Adipose tissue (tissue), 3 donors: Measurements from ENCODE around the gene FAM110C. TPM values are rescaled to one million over a fixed set of nuclear protein-coding genes. Genes with fewer than 3 reads are reported as not detected.
"Not testable (repeated sequence)": the region's sequence is repeated elsewhere in the genome, so short reads cannot be mapped to it uniquely, and the experiment has no call there.

Experiments
- H3K27ac ChIP-seq: one replicate; pipeline ENCODE4 v1.5.1; 2013; ENCODE audit warnings: low read depth, low read length
- WGBS, 3 donors: extraction: QIAGEN DNeasy Blood & Tissue Kit; methylation state at CpG; one replicate each; pipeline ENCODE4 v1.1.7; 2013; 5-methylcytosine and 5-hydroxymethylcytosine counted together
- polyA plus RNA-seq, 3 donors: library from polyadenylated mRNA; stranded (reverse); fragments of 200-250 nt; gene quantifications; one replicate each; pipeline ENCODE4 v1.2.3, GENCODE V29; 2013
- donor health status: healthy with polysubstance abuse.
- donor health status: Bipolar disorder and iron deficiency.
- donor health status: healthy.

Gene FAM110C
- polyA plus RNA-seq, 3 donors = 1.7 to 9.9 (median 5.5) TPM

DNA sequence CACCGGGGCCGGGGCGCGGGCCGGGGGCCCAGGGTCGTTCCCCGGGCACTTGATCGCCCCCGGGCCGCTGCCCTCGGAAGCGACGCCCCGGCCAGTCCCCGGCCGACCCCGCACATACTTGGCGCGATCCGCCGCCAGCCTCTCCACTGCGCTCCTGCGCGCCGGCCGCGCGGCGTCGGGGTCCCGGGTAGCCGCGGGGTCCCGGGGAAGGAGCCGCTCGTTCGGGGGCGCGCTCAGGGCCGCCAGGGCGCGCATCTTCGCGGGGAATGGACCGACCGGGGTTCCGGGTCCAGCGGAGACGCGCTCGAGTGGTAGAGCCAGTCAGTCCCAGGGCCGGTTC lies 204 bp downstream of the FAM110C start:
- WGBS, 3 donors = 1 to 5% (median 3%) methylated on average over 52 of the region's 52 CpGs
- no peak overlapping the region for H3K27ac ChIP-seq

DNA sequence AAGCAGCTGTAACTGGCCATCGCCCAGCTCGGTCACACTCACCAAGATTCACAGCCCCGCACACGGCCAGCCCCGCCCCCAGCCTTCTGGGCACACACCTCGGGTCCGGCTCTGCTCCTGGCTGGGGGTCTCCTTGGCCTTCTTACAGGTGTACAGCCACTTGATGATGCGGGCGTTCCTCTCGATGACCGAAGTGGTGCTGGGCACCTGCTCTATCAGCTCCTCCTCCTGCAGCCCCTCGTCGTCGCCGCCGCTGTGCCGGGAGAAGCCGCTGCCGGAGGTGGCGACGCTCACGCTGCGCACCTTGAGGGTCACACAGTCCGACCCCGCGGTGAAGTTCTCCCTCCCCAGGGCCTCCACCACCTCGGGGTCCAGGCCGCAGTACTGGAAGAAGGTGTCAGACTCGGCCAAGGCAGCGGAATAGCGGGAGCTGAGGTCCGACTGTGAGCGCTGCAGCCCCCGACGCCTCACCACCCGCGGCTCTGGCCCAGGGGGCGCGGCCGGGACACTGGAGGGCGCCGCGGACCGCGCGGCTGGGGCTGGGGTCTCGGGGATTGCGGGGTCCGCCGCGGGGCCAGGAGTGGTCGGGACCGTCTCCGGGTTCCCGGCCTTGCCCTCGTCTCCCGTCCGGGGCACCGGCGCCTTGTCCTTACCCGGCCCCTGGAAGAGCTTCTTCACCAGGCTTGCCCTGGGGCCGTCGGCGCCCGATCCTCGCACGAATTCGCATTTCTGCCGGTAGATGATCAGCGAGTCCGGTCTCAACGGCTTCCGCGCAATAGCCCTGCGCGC lies 769 bp downstream of the FAM110C start:
- WGBS, 3 donors = 2 to 4% (median 3%) methylated on average over 62 to 76 of the region's 76 CpGs
- H3K27ac ChIP-seq = no peak overlapping the region

DNA sequence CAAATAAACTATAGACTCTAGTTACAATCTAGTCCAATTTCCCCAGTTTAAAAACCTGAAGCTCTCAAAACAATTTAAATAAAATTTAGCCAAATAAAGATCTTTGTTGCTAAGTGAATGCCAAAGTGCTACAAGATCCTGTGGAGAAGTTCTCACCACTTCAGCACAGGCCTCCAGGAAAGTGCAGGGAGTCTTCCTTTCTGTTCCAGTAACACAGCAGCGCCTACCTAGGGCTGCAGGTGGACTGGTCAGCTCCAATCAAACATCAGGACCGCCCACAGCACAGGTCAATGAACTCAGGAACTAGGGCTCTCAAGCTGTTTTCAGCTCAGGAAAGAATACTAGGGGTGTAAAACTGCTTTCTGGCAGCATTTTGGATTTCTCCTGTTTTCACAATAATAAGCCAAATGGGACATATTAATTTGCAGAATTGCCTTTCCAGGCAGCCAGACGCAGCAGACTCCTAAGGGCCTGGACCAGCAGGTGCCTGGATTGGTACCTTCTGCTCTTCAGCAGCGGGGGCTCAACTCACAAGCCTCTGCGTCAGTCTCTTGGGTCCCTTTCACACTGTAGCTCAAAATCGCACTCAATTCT lies 1.5 kb downstream of the FAM110C start:
- no peak overlapping the region for H3K27ac ChIP-seq
- 16 to 36% (median 27%) methylated on average over 6 of the region's 6 CpGs for WGBS, 3 donors

GRCh38 chr2:42788-43187 lies 3.5 kb downstream of the FAM110C start:
- no peak overlapping the region for H3K27ac ChIP-seq

GRCh38 chr2:40465-40864 lies 5.8 kb downstream of the FAM110C start:
- WGBS, 3 donors = 57 to 76% (median 72%) methylated on average over 4 of the region's 4 CpGs
- H3K27ac ChIP-seq = no peak overlapping the region

More at GRCh38 chr2:42788-43187, 3.5 kb downstream of the FAM110C start:
- WGBS, 3 donors = 29 to 72% (median 66%) methylated on average over 5 of the region's 5 CpGs

GRCh38 chr2:38155-38554 lies 8.2 kb downstream of the FAM110C start:
- WGBS, 3 donors = 90 to 93% (median 90%) methylated on average over 6 of the region's 6 CpGs

GRCh38 chr2:36318-36717 lies 10.0 kb downstream of the FAM110C start:
- no peak overlapping the region for H3K27ac ChIP-seq
- WGBS, 3 donors = 77 to 100% (median 81%) methylated on average over 1 of the region's 1 CpG

More at GRCh38 chr2:38155-38554, 8.2 kb downstream of the FAM110C start:
- H3K27ac ChIP-seq = no peak overlapping the region

DNA sequence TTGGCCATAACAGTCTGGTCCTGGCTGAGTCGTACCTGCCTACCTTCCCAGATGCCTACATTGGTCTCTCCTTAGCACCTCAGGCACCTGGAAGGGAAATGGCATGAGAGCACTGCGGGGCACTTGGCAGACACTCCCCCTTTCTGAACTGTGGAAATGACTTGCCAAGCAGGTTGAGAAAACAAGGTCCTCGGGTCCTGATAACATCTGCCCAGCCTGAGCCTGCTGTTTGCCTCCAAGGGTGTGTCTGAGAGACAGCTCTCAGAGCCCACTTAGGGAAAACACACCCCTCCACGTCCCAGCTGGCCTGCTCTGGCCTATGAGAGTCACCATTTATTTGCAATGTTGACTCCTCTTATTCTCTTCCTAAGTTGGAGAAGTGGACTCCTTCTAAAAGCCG lies 10.5 kb downstream of the FAM110C start:
- WGBS, 3 donors = 35 to 69% (median 66%) methylated on average over 5 of the region's 5 CpGs
- H3K27ac ChIP-seq = no peak overlapping the region

DNA sequence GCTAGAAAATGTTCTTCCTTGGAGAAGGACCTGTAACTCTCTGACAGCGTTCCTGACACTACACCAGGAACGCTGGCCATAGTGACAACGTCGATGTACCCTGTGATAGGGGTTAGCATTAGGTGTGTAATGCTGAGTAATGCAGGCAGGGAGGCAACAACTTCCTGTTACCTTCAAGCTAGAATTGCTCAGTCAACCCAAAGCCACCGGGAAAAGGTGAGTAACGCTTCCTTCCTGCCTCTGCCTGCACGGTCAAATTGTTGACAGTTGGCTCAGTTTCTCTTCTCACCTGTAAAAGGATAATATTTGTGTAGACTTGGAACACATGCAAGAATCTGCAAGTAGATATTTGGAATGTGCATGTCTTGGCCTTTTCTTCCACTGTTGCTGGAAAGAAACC lies 12.7 kb downstream of the FAM110C start:
- 46 to 52% (median 50%) methylated on average over 7 of the region's 7 CpGs for WGBS, 3 donors
- H3K27ac ChIP-seq = no peak overlapping the region

DNA sequence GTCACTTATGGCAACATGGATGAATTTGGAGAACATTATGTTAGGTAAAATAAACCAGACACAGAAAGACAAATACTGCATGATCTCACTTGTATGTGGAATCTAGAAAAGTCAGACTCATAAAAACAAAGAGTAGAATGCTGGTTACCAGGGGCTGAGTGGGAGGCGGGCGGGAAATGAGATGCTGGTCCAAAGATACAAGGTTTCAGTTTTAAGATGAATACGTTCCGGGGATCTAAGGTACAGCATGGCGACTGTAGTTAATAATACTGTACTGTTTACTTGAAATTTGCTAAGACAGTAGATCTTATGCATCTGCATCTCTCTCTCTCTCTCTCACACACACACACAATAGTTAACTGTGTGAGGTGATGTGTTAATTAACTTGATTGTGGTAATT lies 14.2 kb downstream of the FAM110C start:
- no peak overlapping the region for H3K27ac ChIP-seq
- WGBS, 3 donors = 94 to 98% (median 98%) methylated on average over 5 of the region's 5 CpGs

GRCh38 chr2:29253-29652 lies 17.1 kb downstream of the FAM110C start:
- WGBS, 3 donors = 37 to 69% (median 67%) methylated on average over 1 of the region's 1 CpG
- H3K27ac ChIP-seq = no peak overlapping the region

- H3K27ac ChIP-seq = no peak overlapping the region
- WGBS, 3 donors = 59 to 80% (median 62%) methylated on average over 5 of the region's 5 CpGs
Observed at GRCh38 chr2:28406-28975, 17.8 kb downstream of the FAM110C start.

- 69 to 87% (median 69%) methylated on average over 4 of the region's 4 CpGs for WGBS, 3 donors
- H3K27ac ChIP-seq = no peak overlapping the region
Observed at GRCh38 chr2:26891-27290, 19.4 kb downstream of the FAM110C start.

- WGBS, 3 donors = 75 to 88% (median 82%) methylated on average over 4 of the region's 4 CpGs
- no peak overlapping the region for H3K27ac ChIP-seq
Observed at GRCh38 chr2:25543-25942, 20.8 kb downstream of the FAM110C start.

- H3K27ac ChIP-seq = not testable (repeated sequence)
- 61 to 78% (median 77%) methylated on average over 4 of the region's 4 CpGs for WGBS, 3 donors
Observed at GRCh38 chr2:24591-24990, 21.7 kb downstream of the FAM110C start.

DNA sequence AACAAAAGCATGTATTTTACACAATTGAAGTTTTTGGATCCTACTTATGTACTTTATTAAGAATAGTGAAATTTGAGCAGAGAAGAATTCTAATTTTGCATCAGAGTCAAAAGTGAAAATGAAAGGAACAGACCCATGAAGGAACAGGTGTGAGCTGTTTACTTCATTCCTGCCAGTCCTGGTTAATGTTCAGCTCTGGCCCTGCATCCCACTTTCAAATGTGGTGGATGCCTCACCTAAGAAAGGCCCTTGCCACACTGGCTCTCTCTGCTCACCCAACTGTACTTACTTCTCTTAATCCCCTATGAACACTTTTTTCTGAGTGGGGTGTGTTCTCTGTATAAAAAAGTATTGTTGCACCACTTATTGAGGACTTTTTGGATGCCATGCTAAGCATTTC lies 22.2 kb downstream of the FAM110C start:
- no peak overlapping the region for H3K27ac ChIP-seq

- H3K27ac ChIP-seq = no peak overlapping the region
- WGBS, 3 donors = 33 to 96% (median 84%) methylated on average over 1 of the region's 1 CpG
Observed at GRCh38 chr2:23283-23682, 23.0 kb downstream of the FAM110C start.

- not testable (repeated sequence) for H3K27ac ChIP-seq
- WGBS, 3 donors = 72 to 88% (median 79%) methylated on average over 4 of the region's 4 CpGs
Observed at GRCh38 chr2:22244-22643, 24.1 kb downstream of the FAM110C start.

DNA sequence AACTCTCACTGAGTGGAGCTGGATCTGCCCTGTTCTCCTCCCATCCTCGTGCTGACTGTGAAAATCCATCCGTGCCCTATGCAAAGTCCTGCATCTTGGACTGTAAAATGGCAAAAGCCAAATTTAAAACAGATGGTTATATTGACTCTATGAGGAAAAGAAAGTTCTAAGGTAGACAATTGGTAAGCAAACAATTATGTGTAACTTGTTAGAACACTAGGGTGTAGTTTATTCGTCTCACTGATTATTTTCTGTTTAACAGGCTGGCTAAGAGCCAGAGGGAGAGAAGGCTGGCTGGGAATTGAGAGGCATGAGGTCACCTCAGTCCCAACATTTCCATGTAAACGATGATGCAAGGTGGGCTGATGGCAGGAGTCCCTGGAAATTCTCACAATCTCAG lies 26.0 kb downstream of the FAM110C start:
- whole genome bisulfite sequencing, 3 donors = 16 to 49% (median 37%) methylated on average over 4 of the region's 4 CpGs
- H3K27ac ChIP-seq = not testable (repeated sequence)

DNA sequence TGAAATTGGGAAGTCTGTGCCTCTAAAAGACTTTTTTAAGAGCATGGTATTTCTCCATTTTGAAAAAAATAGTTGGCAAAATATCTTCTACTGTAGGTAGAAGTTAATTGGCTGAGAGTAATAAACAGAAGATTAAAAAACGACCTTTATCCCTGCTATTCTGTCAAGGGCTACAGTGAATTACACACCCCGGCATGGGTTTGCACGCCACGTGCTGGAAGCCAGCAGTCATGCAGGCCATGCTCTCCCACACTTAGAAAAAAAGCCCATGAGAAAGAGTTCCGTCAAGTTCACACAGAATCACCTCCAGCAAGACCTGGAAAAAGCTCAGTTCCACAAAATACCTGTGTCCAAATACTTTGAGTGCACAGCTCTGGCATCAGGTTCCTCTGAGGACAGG lies 26.8 kb downstream of the FAM110C start:
- 24 to 61% (median 60%) methylated on average over 5 of the region's 5 CpGs for WGBS, 3 donors
- H3K27ac ChIP-seq = no peak overlapping the region
